ENCODE data around the gene CATSPERZ.

GRCh38 chr11:64318766-64319761 lies 18.9 kb downstream of the CATSPERZ start:
- TF ChIP-seq POLR2AphosphoS5 (IDR thresholded peaks at IDR 0.05; ENCODE audit: insufficient read depth in 1 of 2, low read depth in 1 of 2) (no peak), CTCF (IDR thresholded peaks at IDR 0.05) (no peak)
